ENCODE results near the gene LAMB4.

The LAMB4 gene

DNA sequence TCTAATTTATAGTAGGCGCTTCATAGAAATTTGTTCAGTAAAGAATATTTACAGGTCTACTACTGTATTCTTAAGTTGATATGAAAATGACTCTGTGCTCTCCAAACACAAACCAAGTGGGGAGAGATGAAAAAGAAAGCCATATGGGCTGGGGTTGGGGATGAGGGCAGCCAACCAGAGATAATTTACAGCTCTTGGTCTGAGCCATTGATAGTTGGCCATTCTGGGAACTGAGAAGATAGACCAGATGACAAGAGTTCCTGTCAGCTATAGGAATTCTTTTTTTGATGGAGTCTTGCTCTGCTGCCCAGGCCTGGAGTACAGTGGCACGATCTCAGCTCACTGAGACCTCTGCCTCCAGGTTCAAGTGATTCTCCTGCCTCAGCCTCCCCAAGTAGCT, 57.4 kb downstream of the LAMB4 start:
- no peak for DNase-seq (ENCODE audit: low spot score)
- in situ Hi-C loops (cut with MboI; ENCODE audit: low sequenced_read_pairs, unreplicated experiment), result no loop called here

DNA sequence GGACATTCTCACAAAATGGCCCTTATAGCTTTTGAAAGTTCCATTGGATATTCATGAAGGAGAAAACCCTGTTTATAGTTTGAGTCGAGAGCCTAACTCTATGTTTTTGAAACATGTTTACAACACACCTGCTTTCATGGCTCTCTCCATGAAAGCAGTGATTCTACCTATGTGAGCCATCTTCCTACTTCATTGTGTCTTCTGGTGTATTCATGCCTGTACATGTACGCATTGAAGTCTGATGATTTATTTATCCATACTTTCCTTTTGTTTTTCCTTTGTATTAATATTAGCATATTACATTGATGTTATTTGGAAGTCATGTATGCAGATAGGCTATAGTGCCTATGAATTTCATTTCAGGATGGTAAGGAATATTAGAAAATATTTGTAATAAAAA, 58.0 kb downstream of the LAMB4 start:
- in situ Hi-C loops (cut with MboI; ENCODE audit: low sequenced_read_pairs, unreplicated experiment), result no loop called here
- no peak for DNase-seq (ENCODE audit: low spot score)
- no peak for TF ChIP-seq CTCF (IDR thresholded peaks at IDR 0.05; ENCODE audit: borderline replicate concordance, control extremely low read depth, extremely low read depth, insufficient read depth, missing control alignments)

More for the DNA sequence above, 57.4 kb downstream of the LAMB4 start:
- TF ChIP-seq CTCF (IDR thresholded peaks at IDR 0.05; ENCODE audit: borderline replicate concordance, control extremely low read depth, extremely low read depth, insufficient read depth, missing control alignments), result no peak

DNA sequence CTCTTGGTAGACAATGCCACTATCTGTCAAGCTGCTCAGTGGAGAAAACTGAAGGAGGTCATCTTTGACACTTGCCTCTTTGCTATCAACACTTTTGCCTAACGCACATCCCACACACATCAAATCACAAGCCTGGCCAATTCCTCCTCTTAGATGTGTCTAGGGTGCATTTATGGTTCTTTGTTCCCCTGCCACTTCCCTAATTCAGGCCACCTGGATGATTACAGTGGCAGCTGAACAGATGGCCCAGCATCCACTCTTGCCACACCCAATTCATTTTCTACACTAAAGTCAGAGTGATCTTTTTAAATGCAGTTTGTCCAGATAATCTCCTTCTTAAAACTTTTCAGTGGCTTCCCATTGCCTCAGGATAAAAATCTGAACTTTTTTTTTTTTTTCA, 58.6 kb downstream of the LAMB4 start:
- TF ChIP-seq CTCF (IDR thresholded peaks at IDR 0.05; ENCODE audit: borderline replicate concordance, control extremely low read depth, extremely low read depth, insufficient read depth, missing control alignments), result no peak
- no peak for DNase-seq (ENCODE audit: low spot score)
- in situ Hi-C loops (cut with MboI; ENCODE audit: low sequenced_read_pairs, unreplicated experiment), result no loop called here

GRCh38 chr7:108069646-108070045, 60.5 kb downstream of the LAMB4 start:
- no peak for DNase-seq (ENCODE audit: low spot score)
- TF ChIP-seq CTCF (IDR thresholded peaks at IDR 0.05; ENCODE audit: borderline replicate concordance, control extremely low read depth, extremely low read depth, insufficient read depth, missing control alignments), result no peak
- in situ Hi-C loops (cut with MboI; ENCODE audit: low sequenced_read_pairs, unreplicated experiment), result no loop called here

GRCh38 chr7:108067844-108068243, 62.3 kb downstream of the LAMB4 start:
- no peak for DNase-seq (ENCODE audit: low spot score)
- no peak for TF ChIP-seq CTCF (IDR thresholded peaks at IDR 0.05; ENCODE audit: borderline replicate concordance, control extremely low read depth, extremely low read depth, insufficient read depth, missing control alignments)
- in situ Hi-C loops (cut with MboI; ENCODE audit: low sequenced_read_pairs, unreplicated experiment), result no loop called here

GRCh38 chr7:108066486-108066885, 63.7 kb downstream of the LAMB4 start:
- no peak for TF ChIP-seq CTCF (IDR thresholded peaks at IDR 0.05; ENCODE audit: borderline replicate concordance, control extremely low read depth, extremely low read depth, insufficient read depth, missing control alignments)
- in situ Hi-C loops (cut with MboI; ENCODE audit: low sequenced_read_pairs, unreplicated experiment), result no loop called here
- DNase-seq (ENCODE audit: low spot score), result no peak

GRCh38 chr7:108063520-108063933, 66.6 kb downstream of the LAMB4 start:
- DNase-seq (ENCODE audit: low spot score), result peak; percentile 36
- TF ChIP-seq CTCF (IDR thresholded peaks at IDR 0.05; ENCODE audit: borderline replicate concordance, control extremely low read depth, extremely low read depth, insufficient read depth, missing control alignments), result no peak
- in situ Hi-C loops (cut with MboI; ENCODE audit: low sequenced_read_pairs, unreplicated experiment), result no loop called here
